Mammary epithelial cell (primary cell): Measurements from ENCODE around the gene ADGB.

Experiments
- EZH2 ChIP-seq: IDR thresholded peaks from 2 replicates; pipeline ENCODE4 v1.6.1; 2012; ENCODE audit warnings: low read length, inconsistent platforms, borderline replicate concordance
- TF ChIP-seq, protein P1 (sequence below), 2 donors: IDR thresholded peaks in 1 of 2; conservative IDR thresholded peaks in 1 of 2; 2 replicates each; pipeline ENCODE4 v1.5.1; 2011 to 2012; ENCODE audit warnings: inconsistent platforms in 2 of 2, low read length in 2 of 2, mild to moderate bottlenecking in 2 of 2, control low read depth in 1 of 2, low read depth in 1 of 2; ENCODE audit not compliant: insufficient read depth in 1 of 2; ENCODE audit errors: extremely low read depth in 1 of 2

- TF ChIP-seq, protein P1, sequence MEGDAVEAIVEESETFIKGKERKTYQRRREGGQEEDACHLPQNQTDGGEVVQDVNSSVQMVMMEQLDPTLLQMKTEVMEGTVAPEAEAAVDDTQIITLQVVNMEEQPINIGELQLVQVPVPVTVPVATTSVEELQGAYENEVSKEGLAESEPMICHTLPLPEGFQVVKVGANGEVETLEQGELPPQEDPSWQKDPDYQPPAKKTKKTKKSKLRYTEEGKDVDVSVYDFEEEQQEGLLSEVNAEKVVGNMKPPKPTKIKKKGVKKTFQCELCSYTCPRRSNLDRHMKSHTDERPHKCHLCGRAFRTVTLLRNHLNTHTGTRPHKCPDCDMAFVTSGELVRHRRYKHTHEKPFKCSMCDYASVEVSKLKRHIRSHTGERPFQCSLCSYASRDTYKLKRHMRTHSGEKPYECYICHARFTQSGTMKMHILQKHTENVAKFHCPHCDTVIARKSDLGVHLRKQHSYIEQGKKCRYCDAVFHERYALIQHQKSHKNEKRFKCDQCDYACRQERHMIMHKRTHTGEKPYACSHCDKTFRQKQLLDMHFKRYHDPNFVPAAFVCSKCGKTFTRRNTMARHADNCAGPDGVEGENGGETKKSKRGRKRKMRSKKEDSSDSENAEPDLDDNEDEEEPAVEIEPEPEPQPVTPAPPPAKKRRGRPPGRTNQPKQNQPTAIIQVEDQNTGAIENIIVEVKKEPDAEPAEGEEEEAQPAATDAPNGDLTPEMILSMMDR (conservative IDR thresholded peaks at IDR 0.05 in 1 of 2, IDR thresholded peaks at IDR 0.05 in 1 of 2; ENCODE audit: extremely low read depth in 1 of 2, insufficient read depth in 1 of 2, low read depth in 1 of 2, low read length in 2 of 2): no peak
- no peak for TF ChIP-seq EZH2
Measured at GRCh38 chr6:146850238-146850896, 251.6 kb downstream of the ADGB start.
